ENCODE results near the gene ANKRD22.

DNA sequence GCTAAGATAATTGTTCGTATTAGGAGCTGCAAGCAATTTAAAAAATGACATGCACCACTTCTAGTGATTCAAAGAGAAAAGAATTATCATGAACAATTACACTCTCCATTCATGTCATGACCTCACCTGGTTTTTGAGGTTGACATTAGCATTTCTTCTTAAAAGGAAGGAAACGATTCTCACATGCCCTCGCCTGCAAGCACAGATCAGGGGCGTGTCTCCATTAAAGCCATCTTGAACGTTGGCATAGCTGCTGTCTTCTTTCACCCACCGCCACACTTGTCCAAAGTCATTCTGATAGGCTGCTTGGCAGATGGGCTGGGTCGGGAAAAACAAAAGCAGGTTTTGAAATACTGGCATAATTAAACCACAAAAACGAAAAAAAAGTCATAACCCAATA, 19.9 kb downstream of the ANKRD22 start:
- TF ChIP-seq TCF12 (IDR thresholded peaks at IDR 0.05; ENCODE audit: low read depth): no peak
- TF ChIP-seq CREB1 (IDR thresholded peaks at IDR 0.05; ENCODE audit: low read depth): no peak
- no peak for TF ChIP-seq TAF1 (IDR thresholded peaks at IDR 0.05; ENCODE audit: low read depth)
- TF ChIP-seq, protein P1, sequence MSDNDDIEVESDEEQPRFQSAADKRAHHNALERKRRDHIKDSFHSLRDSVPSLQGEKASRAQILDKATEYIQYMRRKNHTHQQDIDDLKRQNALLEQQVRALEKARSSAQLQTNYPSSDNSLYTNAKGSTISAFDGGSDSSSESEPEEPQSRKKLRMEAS (IDR thresholded peaks at IDR 0.05): no peak
- no peak for TF ChIP-seq EP300 (IDR thresholded peaks at IDR 0.05; ENCODE audit: borderline replicate concordance)
- no peak for TF ChIP-seq ZBTB7A (IDR thresholded peaks at IDR 0.05; ENCODE audit: low read depth)
- TF ChIP-seq, protein P2, sequence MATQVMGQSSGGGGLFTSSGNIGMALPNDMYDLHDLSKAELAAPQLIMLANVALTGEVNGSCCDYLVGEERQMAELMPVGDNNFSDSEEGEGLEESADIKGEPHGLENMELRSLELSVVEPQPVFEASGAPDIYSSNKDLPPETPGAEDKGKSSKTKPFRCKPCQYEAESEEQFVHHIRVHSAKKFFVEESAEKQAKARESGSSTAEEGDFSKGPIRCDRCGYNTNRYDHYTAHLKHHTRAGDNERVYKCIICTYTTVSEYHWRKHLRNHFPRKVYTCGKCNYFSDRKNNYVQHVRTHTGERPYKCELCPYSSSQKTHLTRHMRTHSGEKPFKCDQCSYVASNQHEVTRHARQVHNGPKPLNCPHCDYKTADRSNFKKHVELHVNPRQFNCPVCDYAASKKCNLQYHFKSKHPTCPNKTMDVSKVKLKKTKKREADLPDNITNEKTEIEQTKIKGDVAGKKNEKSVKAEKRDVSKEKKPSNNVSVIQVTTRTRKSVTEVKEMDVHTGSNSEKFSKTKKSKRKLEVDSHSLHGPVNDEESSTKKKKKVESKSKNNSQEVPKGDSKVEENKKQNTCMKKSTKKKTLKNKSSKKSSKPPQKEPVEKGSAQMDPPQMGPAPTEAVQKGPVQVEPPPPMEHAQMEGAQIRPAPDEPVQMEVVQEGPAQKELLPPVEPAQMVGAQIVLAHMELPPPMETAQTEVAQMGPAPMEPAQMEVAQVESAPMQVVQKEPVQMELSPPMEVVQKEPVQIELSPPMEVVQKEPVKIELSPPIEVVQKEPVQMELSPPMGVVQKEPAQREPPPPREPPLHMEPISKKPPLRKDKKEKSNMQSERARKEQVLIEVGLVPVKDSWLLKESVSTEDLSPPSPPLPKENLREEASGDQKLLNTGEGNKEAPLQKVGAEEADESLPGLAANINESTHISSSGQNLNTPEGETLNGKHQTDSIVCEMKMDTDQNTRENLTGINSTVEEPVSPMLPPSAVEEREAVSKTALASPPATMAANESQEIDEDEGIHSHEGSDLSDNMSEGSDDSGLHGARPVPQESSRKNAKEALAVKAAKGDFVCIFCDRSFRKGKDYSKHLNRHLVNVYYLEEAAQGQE (IDR thresholded peaks at IDR 0.05; ENCODE audit: low read depth): no peak
- TF ChIP-seq RAD21 (IDR thresholded peaks at IDR 0.05; ENCODE audit: low read depth): no peak
- no peak for TF ChIP-seq TEAD4 (IDR thresholded peaks at IDR 0.05)
- TF ChIP-seq CEBPB (IDR thresholded peaks at IDR 0.05): no peak
